Neural cell (in vitro differentiated cells): ENCODE measurements around the gene S100A16. TPM values are rescaled to one million over a fixed set of nuclear protein-coding genes. Genes with fewer than 3 reads are reported as not detected.

ENCODE experiments used
- H2AFZ ChIP-seq: fragments of 200-600, 300-800 bp; sonication (generic), shearing (Covaris generic); 2 replicates; pipeline ENCODE4 v1.6.0; 2014; ENCODE audit warnings: low read depth, mild to moderate bottlenecking, antibody characterized with exemption, low read length, moderate library complexity
- H3F3A ChIP-seq: fragments of 200-600 bp; shearing (Covaris generic); 2 replicates; pipeline ENCODE4 v1.6.1; 2016; ENCODE audit warnings: mild to moderate bottlenecking, moderate library complexity, mixed read lengths, antibody characterized with exemption, low read length; ENCODE audit not compliant: insufficient read depth, poor library complexity, severe bottlenecking
- H3K27ac ChIP-seq: fragments of 200-600, 300-800 bp; sonication (generic), shearing (Covaris generic); 2 replicates; pipeline ENCODE4 v1.5.1; 2014; ENCODE audit warnings: mild to moderate bottlenecking, low read length, moderate library complexity
- H3K27me3 ChIP-seq: fragments of 300-800, 200-600 bp; sonication (generic), shearing (Covaris generic); 2 replicates; pipeline ENCODE4 v1.6.0; 2014; ENCODE audit warnings: mild to moderate bottlenecking, low read depth, low read length, moderate library complexity; ENCODE audit not compliant: insufficient read depth
- H3K36me3 ChIP-seq: fragments of 300-800, 200-600 bp; sonication (generic), shearing (Covaris generic); 2 replicates; pipeline ENCODE4 v1.5.1; 2014; ENCODE audit warnings: mild to moderate bottlenecking, antibody characterized with exemption, low read length, moderate library complexity; ENCODE audit not compliant: insufficient read depth
- H3K4me2 ChIP-seq: fragments of 300-800, 200-600 bp; sonication (generic), shearing (Covaris generic); 2 replicates; pipeline ENCODE4 v1.6.0; 2014; ENCODE audit warnings: mild to moderate bottlenecking, low read length
- H3K4me3 ChIP-seq: fragments of 300-800, 200-600 bp; sonication (generic), shearing (Covaris generic); 2 replicates; pipeline ENCODE4 v1.5.1; 2014; ENCODE audit warnings: mild to moderate bottlenecking, low read length, moderate library complexity
- H3K79me2 ChIP-seq: fragments of 200-600 bp; shearing (Covaris generic); replicated peaks from 2 replicates; pipeline ENCODE4 v1.6.0; 2014; ENCODE audit warnings: mild to moderate bottlenecking, low read length, moderate library complexity; ENCODE audit not compliant: insufficient read depth
- H3K9ac ChIP-seq: fragments of 300-800, 200-600 bp; sonication (generic), shearing (Covaris generic); 2 replicates; pipeline ENCODE4 v1.6.1; 2016; ENCODE audit warnings: mild to moderate bottlenecking, low read length, mixed read lengths
- H3K9me2 ChIP-seq: fragments of 200-600 bp; shearing (Covaris generic); 2 replicates; pipeline ENCODE4 v1.6.1; 2016; ENCODE audit warnings: mild to moderate bottlenecking, low read length, mixed read lengths; ENCODE audit not compliant: insufficient read depth
- H3K9me3 ChIP-seq: fragments of 200-600, 300-800 bp; sonication (generic), shearing (Covaris generic); 2 replicates; pipeline ENCODE4 v1.6.1; 2016; ENCODE audit warnings: mild to moderate bottlenecking, mixed run types, low read length, moderate library complexity, mixed read lengths
- H4K20me1 ChIP-seq: fragments of 200-600 bp; shearing (Covaris generic); 2 replicates; pipeline ENCODE4 v1.6.1; 2016; ENCODE audit warnings: mild to moderate bottlenecking, mixed run types; ENCODE audit not compliant: insufficient read depth
- EP300 ChIP-seq: fragments of 450-650 bp; conservative IDR thresholded peaks from 2 replicates; pipeline ENCODE4 v1.6.1; 2014; ENCODE audit warnings: antibody characterized with exemption, mild to moderate bottlenecking, moderate library complexity; ENCODE audit not compliant: poor library complexity, severe bottlenecking
- EZH2 ChIP-seq: fragments of 200-600, 300-800 bp; shearing (Covaris generic), sonication (generic); IDR thresholded peaks from 2 replicates; pipeline ENCODE4 v1.6.1; 2014; ENCODE audit warnings: antibody characterized with exemption, low read length, borderline replicate concordance, mild to moderate bottlenecking; ENCODE audit not compliant: insufficient read depth, poor library complexity, severe bottlenecking
- MXI1 ChIP-seq: fragments of 450-650 bp; conservative IDR thresholded peaks from 2 replicates; pipeline ENCODE4 v1.6.1; 2014; ENCODE audit warnings: antibody characterized with exemption, mild to moderate bottlenecking; ENCODE audit not compliant: poor library complexity, severe bottlenecking
- POLR2AphosphoS5 ChIP-seq: IDR thresholded peaks from 2 replicates; pipeline ENCODE4 v1.6.1; 2012
- RAD21 ChIP-seq: fragments of 450-650 bp; conservative IDR thresholded peaks from 2 replicates; pipeline ENCODE4 v1.6.1; 2014; ENCODE audit warnings: antibody characterized with exemption, mild to moderate bottlenecking, moderate library complexity
- SMC3 ChIP-seq: fragments of 450-650 bp; conservative IDR thresholded peaks from 2 replicates; pipeline ENCODE4 v1.6.1; 2014; ENCODE audit warnings: antibody characterized with exemption, mild to moderate bottlenecking, moderate library complexity; ENCODE audit not compliant: poor library complexity
- TAF1 ChIP-seq: IDR thresholded peaks from 2 replicates; pipeline ENCODE4 v1.6.1; 2012; ENCODE audit warnings: low read depth
- polyA plus RNA-seq: library from polyadenylated mRNA; depleted of rRNA; stranded (reverse); fragments of >200 nt; gene quantifications from 2 replicates; pipeline ENCODE4 v1.2.3, GENCODE V29; 2014
- TF ChIP-seq, protein P1 (sequence below): IDR thresholded peaks from 2 replicates; pipeline ENCODE4 v1.6.1; 2012; ENCODE audit warnings: borderline replicate concordance
- TF ChIP-seq, protein P2 (sequence below): fragments of 450-650 bp; IDR thresholded peaks from 2 replicates; pipeline ENCODE4 v1.5.1; 2014; ENCODE audit warnings: antibody characterized with exemption, mild to moderate bottlenecking, moderate library complexity; ENCODE audit not compliant: poor library complexity, severe bottlenecking

S100A16 gene
- polyA plus RNA-seq, 1 donor from 2014 or later, result not detected

DNA sequence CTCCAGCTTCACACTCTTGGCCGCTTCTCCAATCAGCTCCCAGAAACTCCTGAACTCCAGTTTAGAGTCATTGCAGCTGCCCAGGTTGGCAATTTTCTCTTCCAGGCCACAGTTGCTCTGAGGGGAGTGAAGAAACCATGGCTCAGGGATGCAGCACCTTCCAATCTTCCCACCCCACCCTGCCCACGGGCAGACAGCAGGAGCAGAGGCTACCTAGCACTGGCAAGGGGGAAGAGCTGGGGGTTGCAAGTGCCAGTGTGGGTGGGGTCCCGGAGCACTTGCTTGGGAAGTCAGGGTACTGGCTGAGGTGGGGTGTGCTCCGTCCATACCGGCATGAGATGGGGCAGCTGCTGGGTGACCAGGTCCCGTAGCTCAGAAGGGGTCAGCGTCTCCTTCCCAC is 2.0 kb upstream of the S100A16 start:
- H3K27me3 ChIP-seq, result no peaks in the 10 kb centered on the region
- no peaks in the 10 kb centered on the region for H3K9me2 ChIP-seq
- no peak overlapping the region for H3K27ac ChIP-seq
- no peaks in the 10 kb centered on the region for H3F3A ChIP-seq
- no peak overlapping the region for H2AFZ ChIP-seq
- H3K79me2 ChIP-seq, result no peaks in the 10 kb centered on the region
- H3K4me3 ChIP-seq, result no peak overlapping the region
- no peaks in the 10 kb centered on the region for H3K36me3 ChIP-seq
- no peak overlapping the region for H3K4me2 ChIP-seq
- H3K9me3 ChIP-seq, result no peaks in the 10 kb centered on the region
- no peak overlapping the region for H3K9ac ChIP-seq
- no peak for TF ChIP-seq MXI1
- no peak for TF ChIP-seq TAF1
- TF ChIP-seq, protein P1, sequence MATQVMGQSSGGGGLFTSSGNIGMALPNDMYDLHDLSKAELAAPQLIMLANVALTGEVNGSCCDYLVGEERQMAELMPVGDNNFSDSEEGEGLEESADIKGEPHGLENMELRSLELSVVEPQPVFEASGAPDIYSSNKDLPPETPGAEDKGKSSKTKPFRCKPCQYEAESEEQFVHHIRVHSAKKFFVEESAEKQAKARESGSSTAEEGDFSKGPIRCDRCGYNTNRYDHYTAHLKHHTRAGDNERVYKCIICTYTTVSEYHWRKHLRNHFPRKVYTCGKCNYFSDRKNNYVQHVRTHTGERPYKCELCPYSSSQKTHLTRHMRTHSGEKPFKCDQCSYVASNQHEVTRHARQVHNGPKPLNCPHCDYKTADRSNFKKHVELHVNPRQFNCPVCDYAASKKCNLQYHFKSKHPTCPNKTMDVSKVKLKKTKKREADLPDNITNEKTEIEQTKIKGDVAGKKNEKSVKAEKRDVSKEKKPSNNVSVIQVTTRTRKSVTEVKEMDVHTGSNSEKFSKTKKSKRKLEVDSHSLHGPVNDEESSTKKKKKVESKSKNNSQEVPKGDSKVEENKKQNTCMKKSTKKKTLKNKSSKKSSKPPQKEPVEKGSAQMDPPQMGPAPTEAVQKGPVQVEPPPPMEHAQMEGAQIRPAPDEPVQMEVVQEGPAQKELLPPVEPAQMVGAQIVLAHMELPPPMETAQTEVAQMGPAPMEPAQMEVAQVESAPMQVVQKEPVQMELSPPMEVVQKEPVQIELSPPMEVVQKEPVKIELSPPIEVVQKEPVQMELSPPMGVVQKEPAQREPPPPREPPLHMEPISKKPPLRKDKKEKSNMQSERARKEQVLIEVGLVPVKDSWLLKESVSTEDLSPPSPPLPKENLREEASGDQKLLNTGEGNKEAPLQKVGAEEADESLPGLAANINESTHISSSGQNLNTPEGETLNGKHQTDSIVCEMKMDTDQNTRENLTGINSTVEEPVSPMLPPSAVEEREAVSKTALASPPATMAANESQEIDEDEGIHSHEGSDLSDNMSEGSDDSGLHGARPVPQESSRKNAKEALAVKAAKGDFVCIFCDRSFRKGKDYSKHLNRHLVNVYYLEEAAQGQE, result no peak
- TF ChIP-seq, protein P2, sequence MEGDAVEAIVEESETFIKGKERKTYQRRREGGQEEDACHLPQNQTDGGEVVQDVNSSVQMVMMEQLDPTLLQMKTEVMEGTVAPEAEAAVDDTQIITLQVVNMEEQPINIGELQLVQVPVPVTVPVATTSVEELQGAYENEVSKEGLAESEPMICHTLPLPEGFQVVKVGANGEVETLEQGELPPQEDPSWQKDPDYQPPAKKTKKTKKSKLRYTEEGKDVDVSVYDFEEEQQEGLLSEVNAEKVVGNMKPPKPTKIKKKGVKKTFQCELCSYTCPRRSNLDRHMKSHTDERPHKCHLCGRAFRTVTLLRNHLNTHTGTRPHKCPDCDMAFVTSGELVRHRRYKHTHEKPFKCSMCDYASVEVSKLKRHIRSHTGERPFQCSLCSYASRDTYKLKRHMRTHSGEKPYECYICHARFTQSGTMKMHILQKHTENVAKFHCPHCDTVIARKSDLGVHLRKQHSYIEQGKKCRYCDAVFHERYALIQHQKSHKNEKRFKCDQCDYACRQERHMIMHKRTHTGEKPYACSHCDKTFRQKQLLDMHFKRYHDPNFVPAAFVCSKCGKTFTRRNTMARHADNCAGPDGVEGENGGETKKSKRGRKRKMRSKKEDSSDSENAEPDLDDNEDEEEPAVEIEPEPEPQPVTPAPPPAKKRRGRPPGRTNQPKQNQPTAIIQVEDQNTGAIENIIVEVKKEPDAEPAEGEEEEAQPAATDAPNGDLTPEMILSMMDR, result no peak
- no peak for TF ChIP-seq EP300
- TF ChIP-seq SMC3, result no peak
- no peak for TF ChIP-seq POLR2AphosphoS5
- no peak for TF ChIP-seq RAD21
- TF ChIP-seq EZH2, result no peak
- H4K20me1 ChIP-seq, result no peaks in the 10 kb centered on the region

DNA sequence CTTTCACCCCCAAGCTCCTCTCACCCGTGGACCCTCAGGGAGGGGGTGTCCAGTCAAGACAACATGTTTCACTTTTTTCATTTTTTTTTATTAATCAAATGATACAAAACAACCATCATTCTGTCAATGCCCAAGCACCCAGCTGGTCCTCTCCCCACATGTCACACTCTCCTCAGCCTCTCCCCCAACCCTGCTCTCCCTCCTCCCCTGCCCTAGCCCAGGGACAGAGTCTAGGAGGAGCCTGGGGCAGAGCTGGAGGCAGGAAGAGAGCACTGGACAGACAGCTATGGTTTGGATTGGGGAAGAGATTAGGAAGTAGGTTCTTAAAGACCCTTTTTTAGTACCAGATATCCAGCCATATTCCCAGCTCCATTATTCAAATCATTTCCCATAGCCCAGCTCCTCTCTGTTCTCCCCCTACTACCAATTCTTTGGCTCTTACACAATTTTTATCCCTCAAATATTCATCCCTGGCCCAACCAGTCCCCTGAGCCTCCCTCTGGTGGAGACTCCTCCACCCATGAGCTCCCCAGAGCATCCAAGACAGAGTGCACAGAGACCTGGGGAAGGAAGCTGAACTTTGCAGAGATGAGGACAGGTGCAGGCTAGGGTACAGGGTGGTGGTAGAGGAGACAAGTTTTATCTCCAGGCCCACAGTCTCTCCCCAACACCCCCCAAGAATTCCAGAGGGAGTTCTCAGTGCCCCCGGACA is 1.4 kb upstream of the S100A16 start:
- Histone ChIP-seq H3K79me2 (no peaks in the 10 kb centered on the region), H3K27me3 (no peaks in the 10 kb centered on the region)

More for the DNA sequence above, 1.4 kb upstream of the S100A16 start:
- Histone ChIP-seq H3K36me3 (no peaks in the 10 kb centered on the region), H3K27ac (no peak overlapping the region), H3K9me3 (no peaks in the 10 kb centered on the region), H3K4me2 (no peak overlapping the region), H3K9me2 (no peaks in the 10 kb centered on the region), H3K4me3 (no peak overlapping the region), H3F3A (no peaks in the 10 kb centered on the region), H4K20me1 (no peaks in the 10 kb centered on the region), H3K9ac (no peak overlapping the region), H2AFZ (no peak overlapping the region)
- TF ChIP-seq MXI1, result no peak
- no peak for TF ChIP-seq TAF1
- no peak for TF ChIP-seq EP300
- TF ChIP-seq EZH2, result no peak
- no peak for TF ChIP-seq SMC3
- TF ChIP-seq, protein P1, result no peak
- TF ChIP-seq, protein P2, result no peak
- no peak for TF ChIP-seq POLR2AphosphoS5
